Fibroblast of lung (primary cell): ENCODE results near the gene KCNQ1OT1. TPM values are rescaled to one million over a fixed set of nuclear protein-coding genes. Genes with fewer than 3 reads are reported as not detected.
A peak's percentile ranks its signal among the peaks of the same experiment; 100 is the strongest.

Experiments used
- DNase-seq, 2 donors: peaks; one replicate each; pipeline versions ENCODE4 v3.0.0 to v3.0.0-alpha.2; 2010; ENCODE audit warnings: low read depth in 2 of 2
- H2AFZ ChIP-seq: 2 replicates; pipeline ENCODE4 v1.5.1; 2012; ENCODE audit warnings: low read length, control low read depth, inconsistent platforms
- H3K27ac ChIP-seq: 2 replicates; pipeline ENCODE4 v1.5.1; 2011; ENCODE audit warnings: low read length, control low read depth; ENCODE audit not compliant: insufficient read depth
- H3K27me3 ChIP-seq: 2 replicates; pipeline ENCODE4 v1.5.1; 2011; ENCODE audit warnings: mild to moderate bottlenecking, low read length; ENCODE audit not compliant: control insufficient read depth, insufficient read depth
- H3K36me3 ChIP-seq: 2 replicates; pipeline ENCODE4 v1.5.1; 2011; ENCODE audit warnings: low read length; ENCODE audit not compliant: control insufficient read depth, insufficient read depth
- H3K4me1 ChIP-seq: 2 replicates; pipeline ENCODE4 v1.5.1; 2011; ENCODE audit warnings: low read length; ENCODE audit not compliant: control insufficient read depth, insufficient read depth; ENCODE audit errors: extremely low read depth
- H3K4me2 ChIP-seq: 2 replicates; pipeline ENCODE4 v1.5.1; 2011; ENCODE audit warnings: low read length, control low read depth; ENCODE audit not compliant: insufficient read depth; ENCODE audit errors: extremely low read depth
- H3K4me3 ChIP-seq, 4 experiments: fragments of 200-600 bp in 1 of 4; sonication (generic) in 1 of 4; replicated peaks in 1 of 4; 2 replicates each; pipeline ENCODE4 v1.5.1; 2011 to 2016; ENCODE audit warnings: low read length in 4 of 4, low read depth in 3 of 4, mild to moderate bottlenecking in 3 of 4, control low read depth in 2 of 4, inconsistent platforms in 1 of 4, mixed read lengths in 1 of 4; ENCODE audit not compliant: insufficient read depth in 1 of 4; ENCODE audit errors: control extremely low read depth in 1 of 4
- H3K79me2 ChIP-seq: 2 replicates; pipeline ENCODE4 v1.5.1; 2012; ENCODE audit warnings: mild to moderate bottlenecking, low read length, inconsistent platforms; ENCODE audit not compliant: control insufficient read depth, insufficient read depth
- H3K9ac ChIP-seq: 2 replicates; pipeline ENCODE4 v1.5.1; 2011; ENCODE audit warnings: mild to moderate bottlenecking, low read length, control low read depth; ENCODE audit not compliant: insufficient read depth
- H3K9me3 ChIP-seq: 2 replicates; pipeline ENCODE4 v1.5.1; 2012; ENCODE audit warnings: low read depth, low read length; ENCODE audit not compliant: control insufficient read depth, insufficient read depth
- H4K20me1 ChIP-seq: 2 replicates; pipeline ENCODE4 v1.5.1; 2011; ENCODE audit warnings: low read length; ENCODE audit not compliant: control insufficient read depth, insufficient read depth; ENCODE audit errors: extremely low read depth
- CTCF ChIP-seq, 2 donors: IDR thresholded peaks in 1 of 2; conservative IDR thresholded peaks in 1 of 2; 1 replicate in 1 of 2; 2 replicates in 1 of 2; pipeline ENCODE4 v1.5.1; 2011 to 2012; ENCODE audit warnings: low read length in 2 of 2, control low read depth in 1 of 2, inconsistent platforms in 1 of 2, low read depth in 1 of 2, mild to moderate bottlenecking in 1 of 2
- EZH2 ChIP-seq: IDR thresholded peaks from 2 replicates; pipeline ENCODE4 v1.5.1; 2012; ENCODE audit warnings: low read length, control low read depth, mild to moderate bottlenecking; ENCODE audit errors: missing control alignments
- polyA plus RNA-seq, 2 donors: library from polyadenylated mRNA; depleted of rRNA in 1 of 2; stranded (reverse) in 1 of 2; unstranded in 1 of 2; fragments of >200 nt; gene quantifications; 2 replicates each; pipeline ENCODE4 v1.2.1, GENCODE V29; 2011 to 2012; ENCODE audit warnings: missing spikeins in 1 of 2
- total RNA-seq: library from RNA; depleted of rRNA; stranded (reverse); fragments of >200 nt; gene quantifications from 2 replicates; pipeline ENCODE4 v1.2.1, GENCODE V29; 2014

KCNQ1OT1 gene
- total and polyA plus RNA-seq, 2 donors (not counting 1 experiment from before 2014, with no cell fraction given) = 0.11 to 1.8 TPM

GRCh38 chr11:2580571-2581001 is 119.2 kb downstream of the KCNQ1OT1 start:
- no peaks in the 10 kb centered on the region for H3K79me2 ChIP-seq
- H4K20me1 ChIP-seq = no peaks in the 10 kb centered on the region
- H3K4me1 ChIP-seq = no peaks in the 10 kb centered on the region
- H3K27ac ChIP-seq = no peak overlapping the region
- H3K36me3 ChIP-seq = no peaks in the 10 kb centered on the region
- H3K9ac ChIP-seq = no peak overlapping the region
- H3K4me2 ChIP-seq = no peak overlapping the region
- H3K4me3 ChIP-seq = no peak overlapping the region
- H3K27me3 ChIP-seq = no peaks in the 10 kb centered on the region
- H3K9me3 ChIP-seq = no peaks in the 10 kb centered on the region
- no peak overlapping the region for H2AFZ ChIP-seq
- DNase-seq = no peak
- TF ChIP-seq CTCF (conservative IDR thresholded peaks at IDR 0.05 in 1 of 2, IDR thresholded peaks at IDR 0.05 in 1 of 2; ENCODE audit: low read depth in 1 of 2, low read length in 2 of 2) (no peak), EZH2 (no peak)

- H3K27ac ChIP-seq = no peak overlapping the region
- DNase-seq = no peak
- no peaks in the 10 kb centered on the region for H3K36me3 ChIP-seq
- no peaks in the 10 kb centered on the region for H3K9me3 ChIP-seq
- no peak for TF ChIP-seq EZH2
- TF ChIP-seq CTCF (conservative IDR thresholded peaks at IDR 0.05 in 1 of 2, IDR thresholded peaks at IDR 0.05 in 1 of 2; ENCODE audit: low read depth in 1 of 2, low read length in 2 of 2) = no peak
- H3K9ac ChIP-seq = no peak overlapping the region
- no peaks in the 10 kb centered on the region for H4K20me1 ChIP-seq
- H3K27me3 ChIP-seq = no peaks in the 10 kb centered on the region
- H3K4me1 ChIP-seq = no peaks in the 10 kb centered on the region
- H3K4me2 ChIP-seq = no peak overlapping the region
- H2AFZ ChIP-seq = no peak overlapping the region
- no peaks in the 10 kb centered on the region for H3K79me2 ChIP-seq
- H3K4me3 ChIP-seq = no peak overlapping the region
These were observed 119.8 kb downstream of the KCNQ1OT1 start for GRCh38 chr11:2580061-2580421.

GRCh38 chr11:2579315-2580060 is 120.3 kb downstream of the KCNQ1OT1 start:
- Histone ChIP-seq H4K20me1 (no peaks in the 10 kb centered on the region), H3K4me3 (no peak overlapping the region), H3K27me3 (no peaks in the 10 kb centered on the region), H3K79me2 (no peaks in the 10 kb centered on the region), H3K9ac (no peak overlapping the region), H2AFZ (no peak overlapping the region), H3K9me3 (no peaks in the 10 kb centered on the region), H3K4me1 (no peaks in the 10 kb centered on the region), H3K4me2 (no peak overlapping the region), H3K36me3 (no peaks in the 10 kb centered on the region), H3K27ac (no peak overlapping the region)
- TF ChIP-seq CTCF (conservative IDR thresholded peaks at IDR 0.05 in 1 of 2, IDR thresholded peaks at IDR 0.05 in 1 of 2; ENCODE audit: low read depth in 1 of 2, low read length in 2 of 2) (no peak), EZH2 (no peak)
- peak in 1 of 2 donors; percentile 2 for DNase-seq
